BLaER1 (cell line): ENCODE measurements around the gene JTB.
A peak's percentile ranks its signal among the peaks of the same experiment; 100 is the strongest.

Source experiments
- H3K27ac ChIP-seq: shearing (Covaris generic); formaldehyde crosslinking; 2 replicates; pipeline ENCODE4 v1.8.1; 2022
- H3K27me3 ChIP-seq: shearing (Covaris generic); formaldehyde crosslinking; 2 replicates; pipeline ENCODE4 v1.8.1; 2022
- H3K36me3 ChIP-seq: shearing (Covaris generic); formaldehyde crosslinking; 2 replicates; pipeline ENCODE4 v1.8.1; 2022
- H3K4me1 ChIP-seq: shearing (Covaris generic); formaldehyde crosslinking; 2 replicates; pipeline ENCODE4 v1.8.1; 2022
- H3K4me2 ChIP-seq: shearing (Covaris generic); formaldehyde crosslinking; 2 replicates; pipeline ENCODE4 v1.8.1; 2022
- H3K4me3 ChIP-seq: shearing (Covaris generic); formaldehyde crosslinking; 2 replicates; pipeline ENCODE4 v1.8.1; 2022
- H3K9ac ChIP-seq: shearing (Covaris generic); formaldehyde crosslinking; 2 replicates; pipeline ENCODE4 v1.8.1; 2022
- H3K9me3 ChIP-seq: shearing (Covaris generic); formaldehyde crosslinking; 2 replicates; pipeline ENCODE4 v1.8.1; 2022
- H4K20me1 ChIP-seq: shearing (Covaris generic); formaldehyde crosslinking; 2 replicates; pipeline ENCODE4 v1.8.1; 2022
- Cebpa-rat ChIP-seq: shearing (Covaris generic); IDR thresholded peaks from 2 replicates; pipeline ENCODE4 v1.8.1; 2022

Gene JTB

GRCh38 chr1:153963850-153964331 is 13.6 kb downstream of the JTB start:
- peaks cover 72% of the 10 kb centered on the region for H3K4me1 ChIP-seq
- no peak for TF ChIP-seq Cebpa-rat

GRCh38 chr1:153963030-153963849 is 14.2 kb downstream of the JTB start, which contains the start of gene SLC39A1:
SLC39A1 (minus strand) TSS chr1:153963537; CDS start chr1:153962715, 822 bp downstream.
- Histone ChIP-seq H3K4me2 (peak within 1 kb of the TSS; percentile 100), H3K27me3 (no peaks in the 10 kb centered on the region), H3K9ac (peak within 1 kb of the TSS; percentile 89), H4K20me1 (no peaks in the 10 kb centered on the region), H3K4me1 (peaks cover 71% of the 10 kb centered on the region), H3K4me3 (peak within 1 kb of the TSS; percentile 80), H3K36me3 (peaks cover 19% of the 10 kb centered on the region), H3K27ac (peak within 1 kb of the TSS; percentile 78), H3K9me3 (no peaks in the 10 kb centered on the region)
- no peak for TF ChIP-seq Cebpa-rat

More at GRCh38 chr1:153963850-153964331, 13.6 kb downstream of the JTB start:
- Histone ChIP-seq H3K9me3 (no peaks in the 10 kb centered on the region), H3K36me3 (peaks cover 19% of the 10 kb centered on the region), H3K4me3 (peak overlapping the region; percentile 80), H3K27me3 (no peaks in the 10 kb centered on the region), H3K27ac (peak overlapping the region; percentile 78), H3K4me2 (peak overlapping the region; percentile 100), H3K9ac (peak overlapping the region; percentile 89), H4K20me1 (no peaks in the 10 kb centered on the region)

- Histone ChIP-seq H3K4me2 (peak overlapping the region; percentile 100), H3K4me1 (peaks cover 72% of the 10 kb centered on the region), H4K20me1 (peaks cover 8% of the 10 kb centered on the region), H3K9ac (peak overlapping the region; percentile 89), H3K27me3 (no peaks in the 10 kb centered on the region), H3K36me3 (peaks cover 19% of the 10 kb centered on the region), H3K4me3 (peak overlapping the region; percentile 80), H3K27ac (peak overlapping the region; percentile 78), H3K9me3 (no peaks in the 10 kb centered on the region)
- TF ChIP-seq Cebpa-rat: no peak
These were observed 15.1 kb downstream of the JTB start for GRCh38 chr1:153962088-153963029.

- peak overlapping the region; percentile 78 for H3K27ac ChIP-seq
These were observed 16.1 kb downstream of the JTB start for GRCh38 chr1:153961421-153961820.

GRCh38 chr1:153960206-153960605 is 17.3 kb downstream of the JTB start:
- Histone ChIP-seq H3K9ac (peak overlapping the region; percentile 45), H3K27ac (peak overlapping the region; percentile 78; the same call in 1 of the 2 replicates), H3K36me3 (peaks cover 21% of the 10 kb centered on the region), H4K20me1 (peaks cover 30% of the 10 kb centered on the region), H3K4me1 (peaks cover 80% of the 10 kb centered on the region), H3K9me3 (no peaks in the 10 kb centered on the region), H3K27me3 (no peaks in the 10 kb centered on the region), H3K4me3 (no peak overlapping the region), H3K4me2 (0 out of 2 replicates have a peak overlapping the region, but pooled peaks have one; percentile 74)
- no peak for TF ChIP-seq Cebpa-rat

More at GRCh38 chr1:153961421-153961820, 16.1 kb downstream of the JTB start:
- peak overlapping the region; percentile 100 for H3K4me2 ChIP-seq
- no peaks in the 10 kb centered on the region for H3K9me3 ChIP-seq
- TF ChIP-seq Cebpa-rat: no peak
- peak overlapping the region; percentile 80 for H3K4me3 ChIP-seq
- H3K4me1 ChIP-seq: peaks cover 80% of the 10 kb centered on the region
- peak overlapping the region; percentile 89 for H3K9ac ChIP-seq
- peaks cover 17% of the 10 kb centered on the region for H4K20me1 ChIP-seq
- peaks cover 19% of the 10 kb centered on the region for H3K36me3 ChIP-seq
- H3K27me3 ChIP-seq: no peaks in the 10 kb centered on the region

- peak overlapping the region; percentile 45 for H3K9ac ChIP-seq
- peak overlapping the region; percentile 74 for H3K4me2 ChIP-seq
- H3K36me3 ChIP-seq: peaks cover 29% of the 10 kb centered on the region
- no peak overlapping the region for H3K4me3 ChIP-seq
- H3K27ac ChIP-seq: peak overlapping the region; percentile 83; the same call in 1 of the 2 replicates
- H3K9me3 ChIP-seq: no peaks in the 10 kb centered on the region
- peaks cover 37% of the 10 kb centered on the region for H4K20me1 ChIP-seq
- no peaks in the 10 kb centered on the region for H3K27me3 ChIP-seq
- peaks cover 79% of the 10 kb centered on the region for H3K4me1 ChIP-seq
- no peak for TF ChIP-seq Cebpa-rat
These were observed 18.0 kb downstream of the JTB start for GRCh38 chr1:153959454-153959853.

GRCh38 chr1:153958961-153959260 is 18.6 kb downstream of the JTB start:
- H4K20me1 ChIP-seq: peaks cover 43% of the 10 kb centered on the region
- peak overlapping the region; percentile 74 for H3K4me2 ChIP-seq
- H3K4me3 ChIP-seq: peak overlapping the region; percentile 79
- peaks cover 34% of the 10 kb centered on the region for H3K36me3 ChIP-seq
- H3K27me3 ChIP-seq: no peaks in the 10 kb centered on the region
- H3K9ac ChIP-seq: peak overlapping the region; percentile 86; the same call in 1 of the 2 replicates
- H3K9me3 ChIP-seq: no peaks in the 10 kb centered on the region
- H3K27ac ChIP-seq: peak overlapping the region; percentile 83; the same call in 1 of the 2 replicates
- no peak for TF ChIP-seq Cebpa-rat
- H3K4me1 ChIP-seq: peaks cover 74% of the 10 kb centered on the region

GRCh38 chr1:153958111-153958960 is 19.1 kb downstream of the JTB start, which contains the start of gene CRTC2:
CRTC2 (minus strand) TSS chr1:153958612; CDS start chr1:153958497, 115 bp downstream.
- H3K36me3 ChIP-seq: peaks cover 40% of the 10 kb centered on the region
- no peaks in the 10 kb centered on the region for H3K9me3 ChIP-seq
- peak within 1 kb of the TSS; percentile 79 for H3K4me3 ChIP-seq
- peak within 1 kb of the TSS; percentile 84 for H3K4me2 ChIP-seq
- H3K27ac ChIP-seq: peak within 1 kb of the TSS; percentile 83
- no peak for TF ChIP-seq Cebpa-rat
- H4K20me1 ChIP-seq: peaks cover 48% of the 10 kb centered on the region
- H3K4me1 ChIP-seq: peaks cover 72% of the 10 kb centered on the region
- peak within 1 kb of the TSS; percentile 86 for H3K9ac ChIP-seq
- H3K27me3 ChIP-seq: no peaks in the 10 kb centered on the region
